Stomach smooth muscle (tissue), 2 donors: ENCODE measurements around the gene CYTH1.

Source experiments
- H3K27ac ChIP-seq: one replicate; pipeline ENCODE4 v1.7.0; 2013; ENCODE audit warnings: mild to moderate bottlenecking, low read length, inconsistent platforms
- H3K27me3 ChIP-seq, 2 donors: one replicate each; pipeline ENCODE4 v1.7.0; 2013; ENCODE audit warnings: low read length in 2 of 2; ENCODE audit not compliant: insufficient read depth in 2 of 2, control insufficient read depth in 1 of 2
- H3K36me3 ChIP-seq, 2 donors: one replicate each; pipeline ENCODE4 v1.7.0; 2013; ENCODE audit warnings: low read length in 2 of 2; ENCODE audit not compliant: control insufficient read depth in 2 of 2, insufficient read depth in 2 of 2
- H3K4me1 ChIP-seq: one replicate; pipeline ENCODE4 v1.7.0; 2013; ENCODE audit warnings: low read length; ENCODE audit not compliant: control insufficient read depth, insufficient read depth
- H3K4me3 ChIP-seq, 2 donors: one replicate each; pipeline ENCODE4 v1.7.0; 2013; ENCODE audit warnings: low read length in 2 of 2
- H3K9ac ChIP-seq, 2 donors: one replicate each; pipeline ENCODE4 v1.7.0; 2013; ENCODE audit warnings: low read length in 2 of 2, mild to moderate bottlenecking in 1 of 2
- H3K9me3 ChIP-seq, 2 donors: one replicate each; pipeline ENCODE4 v1.7.0; 2013; ENCODE audit warnings: low read length in 2 of 2; ENCODE audit not compliant: control insufficient read depth in 2 of 2
- donor health status: healthy.
- donor health status: Pancreatic carcinoma.

CYTH1 gene

GRCh38 chr17:78724544-78724943 lies 57.5 kb downstream of the CYTH1 start:
- Histone ChIP-seq H3K27ac (peak overlapping the region; percentile 80), H3K27me3 (no peaks in the 10 kb centered on the region), H3K4me3 (peak overlapping the region; percentile 40 to 41), H3K36me3 (no peaks in the 10 kb centered on the region), H3K9ac (no peak overlapping the region), H3K9me3 (no peaks in the 10 kb centered on the region), H3K4me1 (peaks cover 43% of the 10 kb centered on the region)

GRCh38 chr17:78723957-78724356 lies 58.1 kb downstream of the CYTH1 start:
- Histone ChIP-seq H3K4me1 (peaks cover 46% of the 10 kb centered on the region), H3K9ac (peak overlapping the region; percentile 51 to 69), H3K27me3 (no peaks in the 10 kb centered on the region), H3K27ac (peak overlapping the region; percentile 80), H3K36me3 (no peaks in the 10 kb centered on the region), H3K4me3 (peak overlapping the region; percentile 77 to 80), H3K9me3 (no peaks in the 10 kb centered on the region)

- H3K4me3 ChIP-seq, result peak overlapping the region; percentile 77 to 80
- H3K36me3 ChIP-seq, result no peaks in the 10 kb centered on the region
- H3K27me3 ChIP-seq, result no peaks in the 10 kb centered on the region
- peak overlapping the region; percentile 80 for H3K27ac ChIP-seq
- H3K4me1 ChIP-seq, result peaks cover 53% of the 10 kb centered on the region
- peak overlapping the region; percentile 66 to 69 for H3K9ac ChIP-seq
- H3K9me3 ChIP-seq, result no peaks in the 10 kb centered on the region
Measured at GRCh38 chr17:78723001-78723796, 58.9 kb downstream of the CYTH1 start.

- Histone ChIP-seq H3K27me3 (no peaks in the 10 kb centered on the region), H3K9me3 (no peaks in the 10 kb centered on the region), H3K4me3 (peak overlapping the region; percentile 77 to 80), H3K4me1 (peaks cover 62% of the 10 kb centered on the region), H3K27ac (peak overlapping the region; percentile 80), H3K36me3 (no peaks in the 10 kb centered on the region), H3K9ac (peak overlapping the region; percentile 66 to 69)
Measured at GRCh38 chr17:78722246-78722761, 59.8 kb downstream of the CYTH1 start.

GRCh38 chr17:78719630-78720298 lies 62.3 kb downstream of the CYTH1 start:
- Histone ChIP-seq H3K4me1 (peaks cover 77% of the 10 kb centered on the region), H3K4me3 (no peak overlapping the region), H3K27me3 (no peaks in the 10 kb centered on the region), H3K9me3 (no peaks in the 10 kb centered on the region), H3K27ac (no peak overlapping the region), H3K36me3 (no peaks in the 10 kb centered on the region), H3K9ac (no peak overlapping the region)

GRCh38 chr17:78718575-78719208 lies 63.4 kb downstream of the CYTH1 start:
- Histone ChIP-seq H3K4me3 (no peak overlapping the region), H3K9me3 (no peaks in the 10 kb centered on the region), H3K36me3 (no peaks in the 10 kb centered on the region), H3K27me3 (no peaks in the 10 kb centered on the region), H3K4me1 (peaks cover 69% of the 10 kb centered on the region), H3K9ac (peak overlapping the region in 1 of 2 donors; percentile 5), H3K27ac (peak overlapping the region; percentile 31)

DNA sequence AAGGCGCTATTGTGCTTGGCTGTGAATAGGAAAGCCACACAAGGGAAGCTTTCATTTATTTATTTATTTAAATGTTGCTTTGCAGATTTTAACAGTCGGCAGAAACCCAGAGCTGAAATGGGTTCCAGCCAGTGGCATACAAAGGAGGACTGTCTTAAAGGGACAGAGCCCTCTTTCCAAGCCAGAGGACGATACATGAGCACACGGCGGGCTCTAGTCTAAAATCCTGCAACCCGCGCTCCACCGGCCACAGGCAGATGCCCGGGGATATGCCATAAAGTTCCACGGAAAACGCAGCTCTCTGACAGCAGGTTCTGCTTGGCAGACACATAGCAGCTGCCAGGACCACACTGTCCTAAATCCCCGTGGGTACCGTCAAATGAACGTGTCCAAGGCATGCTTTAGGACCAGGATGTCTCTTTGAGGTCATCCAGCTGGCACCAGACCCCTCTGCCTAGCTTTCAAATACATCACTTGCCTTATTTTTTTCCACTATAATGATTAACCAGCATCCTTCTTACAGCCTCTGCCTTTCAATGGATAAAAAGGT lies 64.6 kb downstream of the CYTH1 start:
- Histone ChIP-seq H3K27ac (peak overlapping the region; percentile 71), H3K4me1 (peaks cover 59% of the 10 kb centered on the region), H3K9me3 (no peaks in the 10 kb centered on the region), H3K36me3 (no peaks in the 10 kb centered on the region), H3K9ac (peak overlapping the region; percentile 42 to 66), H3K27me3 (no peaks in the 10 kb centered on the region), H3K4me3 (peak overlapping the region; percentile 51 to 81)

DNA sequence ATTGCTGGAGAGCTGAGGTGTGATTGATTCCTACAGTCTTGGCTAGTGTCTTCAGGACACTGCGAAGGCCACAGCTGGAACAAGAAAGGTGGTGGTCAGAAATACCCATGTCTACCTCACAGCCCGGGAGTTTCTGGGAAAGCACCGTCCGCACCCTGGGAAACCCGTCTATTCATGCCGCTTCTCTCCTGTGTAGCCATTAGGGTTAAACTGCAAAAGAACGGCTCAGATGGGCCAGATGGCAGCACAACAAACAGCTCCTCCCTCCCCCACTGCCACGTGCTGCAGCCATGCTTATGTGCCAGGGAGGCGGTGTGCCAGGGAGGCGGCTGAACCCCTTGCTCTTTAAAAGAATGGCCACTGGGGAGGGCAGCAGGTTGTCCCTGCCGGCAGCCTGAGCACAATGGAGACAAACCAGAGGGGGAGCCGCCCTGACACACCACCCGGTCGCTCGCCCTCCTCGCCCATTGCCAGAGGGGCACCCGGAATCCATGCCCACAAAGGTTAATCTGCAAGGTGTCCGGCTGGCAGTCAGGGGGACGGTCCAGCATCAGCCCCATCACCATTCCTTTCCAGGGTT lies 65.2 kb downstream of the CYTH1 start:
- Histone ChIP-seq H3K9ac (peak overlapping the region; percentile 42 to 66), H3K27me3 (no peaks in the 10 kb centered on the region), H3K4me1 (peaks cover 53% of the 10 kb centered on the region), H3K9me3 (no peaks in the 10 kb centered on the region), H3K27ac (peak overlapping the region; percentile 71), H3K36me3 (no peaks in the 10 kb centered on the region), H3K4me3 (peak overlapping the region; percentile 51 to 81)

GRCh38 chr17:78716292-78716691 lies 65.8 kb downstream of the CYTH1 start:
- Histone ChIP-seq H3K27ac (no peak overlapping the region), H3K4me1 (peaks cover 48% of the 10 kb centered on the region), H3K4me3 (peak overlapping the region; percentile 51 to 81), H3K36me3 (no peaks in the 10 kb centered on the region), H3K27me3 (no peaks in the 10 kb centered on the region), H3K9ac (peak overlapping the region in 1 of 2 donors; percentile 42), H3K9me3 (no peaks in the 10 kb centered on the region)

DNA sequence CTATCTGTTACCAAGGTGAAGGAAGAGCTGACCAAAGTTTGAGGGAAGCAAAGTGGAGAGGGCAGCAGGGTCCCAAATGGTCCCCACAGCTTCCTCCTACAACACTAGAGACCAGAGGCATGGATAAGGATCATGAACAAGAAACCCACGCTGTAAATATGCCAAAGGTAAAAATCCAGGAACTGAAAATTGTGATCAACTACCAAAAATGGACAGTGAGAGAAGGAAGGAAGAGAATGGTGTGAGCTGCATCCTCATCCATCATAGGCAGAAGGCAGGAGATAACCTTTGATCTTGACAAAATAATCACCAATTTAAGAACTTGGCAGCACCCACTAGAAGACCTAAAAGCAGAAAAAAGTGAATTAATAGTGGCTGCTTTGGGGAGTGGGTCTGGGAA lies 66.2 kb downstream of the CYTH1 start:
- no peak overlapping the region for H3K4me3 ChIP-seq

More for the DNA sequence above, 66.2 kb downstream of the CYTH1 start:
- Histone ChIP-seq H3K36me3 (no peaks in the 10 kb centered on the region), H3K9ac (no peak overlapping the region), H3K27me3 (no peaks in the 10 kb centered on the region), H3K27ac (peak overlapping the region; percentile 31), H3K4me1 (peaks cover 46% of the 10 kb centered on the region), H3K9me3 (no peaks in the 10 kb centered on the region)
